ENCODE results near the gene PANK1.
A peak's percentile ranks its signal among the peaks of the same experiment; 100 is the strongest.
"Not testable (repeated sequence)": the region's sequence is repeated elsewhere in the genome, so short reads cannot be mapped to it uniquely, and the experiment has no call there.

Gene PANK1

GRCh38 chr10:89566095-89566950, 78.7 kb downstream of the PANK1 start:
- no peak for DNase-seq

GRCh38 chr10:89565180-89565579, 79.9 kb downstream of the PANK1 start:
- DNase-seq = no peak

GRCh38 chr10:89563861-89564478, 81.1 kb downstream of the PANK1 start:
- DNase-seq = peak; percentile 14

- no peak for DNase-seq
These were observed 81.7 kb downstream of the PANK1 start for GRCh38 chr10:89563311-89563710.

GRCh38 chr10:89556600-89556999, 88.4 kb downstream of the PANK1 start:
- no peak for DNase-seq

GRCh38 chr10:89555688-89556445, 89.2 kb downstream of the PANK1 start:
- no peak for DNase-seq

GRCh38 chr10:89554433-89554832, 90.6 kb downstream of the PANK1 start:
- DNase-seq = no peak

GRCh38 chr10:89553064-89553734, 91.8 kb downstream of the PANK1 start:
- DNase-seq = no peak

- DNase-seq = no peak
These were observed 92.8 kb downstream of the PANK1 start for GRCh38 chr10:89552213-89552612.

GRCh38 chr10:89550509-89550908, 94.5 kb downstream of the PANK1 start:
- DNase-seq = no peak

GRCh38 chr10:89549510-89549909, 95.5 kb downstream of the PANK1 start:
- DNase-seq = no peak

- no peak for DNase-seq
These were observed 96.4 kb downstream of the PANK1 start for GRCh38 chr10:89548673-89549072.

- DNase-seq = no peak
These were observed 97.1 kb downstream of the PANK1 start for GRCh38 chr10:89547853-89548513.

- not testable (repeated sequence) for DNase-seq
These were observed 98.4 kb downstream of the PANK1 start for GRCh38 chr10:89546651-89547050.

GRCh38 chr10:89543841-89544240, 101.2 kb downstream of the PANK1 start:
- DNase-seq = no peak

- no peak for DNase-seq
These were observed 104.6 kb downstream of the PANK1 start for GRCh38 chr10:89540420-89540949.

- no peak for DNase-seq
These were observed 107.7 kb downstream of the PANK1 start for GRCh38 chr10:89537364-89537763.

- no peak for DNase-seq
These were observed 109.1 kb downstream of the PANK1 start for GRCh38 chr10:89536013-89536354.

GRCh38 chr10:89535171-89536012, 109.7 kb downstream of the PANK1 start, which contains the start of gene SLC16A12:
SLC16A12 (minus strand) TSS chr10:89535594; CDS start chr10:89462578, 73,016 bp downstream.
- DNase-seq = no peak

GRCh38 chr10:89534826-89535166, 110.2 kb downstream of the PANK1 start:
- no peak for DNase-seq
